Measurements from ENCODE around the gene SLC8A1. TPM values are rescaled to one million over a fixed set of nuclear protein-coding genes. Genes with fewer than 3 reads are reported as not detected.

SLC8A1 gene
- total and polyA plus RNA-seq, 10 of the 15 experiments (the other 5 are each of a cell fraction or from before 2014, with no cell fraction given) = under 0.01 to 1.2 (median 0.01) TPM; not detected in 3

GRCh38 chr2:40431600-40431955, 20.3 kb downstream of the SLC8A1 start:
- ChIA-PET RAD21 (ENCODE audit: unreplicated experiment) (no interaction called here), POLR2A (no interaction called here), CTCF (interaction anchor here (0.7 kb wide), 1 partner anchor 16 kb away, joined by 3 read pairs; no protein-coding TSS in a partner anchor), SMC1A (ENCODE audit: uncharacterized antibody, unreplicated experiment) (interaction anchor here (1.6 kb wide), 1 partner anchor 121 kb away, joined by 4 read pairs; no protein-coding TSS in a partner anchor)
- Histone ChIP-seq H3K4me2 (ENCODE audit: control insufficient read depth, insufficient read depth) (no peak overlapping the region), H2AFZ (ENCODE audit: control insufficient read depth, low read depth, low read length) (no peak overlapping the region), H3K27me3 (replicated peaks in 1 of 2; ENCODE audit: control insufficient read depth in 2 of 2, insufficient read depth in 2 of 2, low read length in 1 of 2) (no peaks in the 10 kb centered on the region; a peak in 1 of 4 replicates), H3K9me3 (replicated peaks; ENCODE audit: control insufficient read depth, insufficient read depth, low read length) (no peaks in the 10 kb centered on the region), H3K4me1 (ENCODE audit: control insufficient read depth, insufficient read depth, low read length) (no peaks in the 10 kb centered on the region), H3K36me3 (ENCODE audit: control insufficient read depth in 2 of 2, insufficient read depth in 2 of 2, low read length in 1 of 2) (no peaks in the 10 kb centered on the region), H3K4me3 (no peak overlapping the region), H3K79me2 (ENCODE audit: control insufficient read depth, insufficient read depth, low read length) (no peaks in the 10 kb centered on the region), H4K20me1 (ENCODE audit: control insufficient read depth, insufficient read depth) (no peaks in the 10 kb centered on the region), H3K9ac (ENCODE audit: control insufficient read depth, insufficient read depth, low read length) (no peak overlapping the region), H3K27ac (ENCODE audit: control insufficient read depth, insufficient read depth) (no peak overlapping the region)
- 0% methylated on average over 3 of the region's 3 CpGs for WGBS (ENCODE audit: insufficient coverage, insufficient replicate concordance, low lambda C conversion rate, missing lambda C conversion rate)
- DNase-seq (ENCODE audit: low read depth, low spot score) (no peak), FAIRE-seq (no peak), ATAC-seq (no peak)
- no TSS peak for BruUV-seq (replicated peaks)
- TF ChIP-seq SPI1 (IDR thresholded peaks at IDR 0.05; ENCODE audit: borderline replicate concordance, insufficient read depth, low read depth, low read length) (peak; percentile 37; the same call in 1 of the 2 replicates), NR2F1 (conservative IDR thresholded peaks at IDR 0.05) (no peak), ATF2 (IDR thresholded peaks at IDR 0.05; ENCODE audit: low read length) (no peak), FOXM1 (IDR thresholded peaks at IDR 0.05; ENCODE audit: low read depth, low read length) (no peak)
- intact Hi-C loops (cut with micrococcal nuclease; ENCODE audit: unreplicated experiment) = no loop called here
- in situ Hi-C loops (cut with MboI) = no loop called here

DNA sequence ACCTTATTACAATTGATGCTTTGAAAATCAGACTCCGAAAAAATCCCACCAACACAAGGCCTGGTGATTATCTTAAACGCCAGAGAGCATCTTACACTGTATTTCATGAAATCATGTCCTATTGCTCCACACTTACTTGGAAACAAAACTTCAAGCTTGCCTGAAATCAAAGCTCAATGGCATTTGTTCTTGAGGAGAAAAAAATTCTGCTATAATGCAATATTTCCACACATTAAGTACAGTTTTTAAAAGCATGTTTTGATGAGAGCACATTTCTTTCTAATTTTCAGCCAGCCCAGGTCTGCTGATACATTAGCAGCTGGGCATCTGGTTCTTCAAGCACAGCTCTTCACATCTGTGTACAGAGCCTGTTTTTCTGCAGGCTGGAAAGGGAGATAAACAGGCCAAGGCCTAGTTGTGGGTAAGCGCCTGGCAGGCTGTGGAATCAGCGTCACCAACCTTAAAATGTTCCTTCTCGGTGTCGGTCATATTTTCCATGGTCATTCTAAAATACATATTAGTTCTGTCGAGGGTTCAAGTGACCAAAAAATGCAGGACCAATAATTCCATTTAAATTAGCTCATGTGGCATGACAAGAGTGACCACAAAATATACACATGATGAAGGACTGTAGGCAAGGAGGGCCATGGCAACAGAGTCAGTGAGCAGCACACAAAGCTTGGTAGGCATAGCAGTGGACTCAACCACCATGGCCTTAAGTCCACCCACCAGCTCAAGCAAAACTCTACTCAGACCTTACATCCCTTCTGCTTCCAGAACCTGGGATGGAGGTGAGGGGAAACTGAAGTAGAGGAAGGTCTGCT, 20.9 kb downstream of the SLC8A1 start:
- no peak overlapping the region for H3K9ac ChIP-seq (ENCODE audit: control insufficient read depth, insufficient read depth, low read length)
- RAD21 ChIA-PET (ENCODE audit: unreplicated experiment) = no interaction called here
- H3K27me3 ChIP-seq (replicated peaks in 1 of 2; ENCODE audit: control insufficient read depth in 2 of 2, insufficient read depth in 2 of 2, low read length in 1 of 2) = no peaks in the 10 kb centered on the region; a peak in 1 of 4 replicates
- CTCF ChIA-PET = no interaction called here
- H3K36me3 ChIP-seq (ENCODE audit: control insufficient read depth in 2 of 2, insufficient read depth in 2 of 2, low read length in 1 of 2) = no peaks in the 10 kb centered on the region
- no peak for FAIRE-seq
- no peaks in the 10 kb centered on the region for H3K9me3 ChIP-seq (replicated peaks; ENCODE audit: control insufficient read depth, insufficient read depth, low read length)
- no peak overlapping the region for H3K27ac ChIP-seq (ENCODE audit: control insufficient read depth, insufficient read depth)
- 46% methylated on average over 7 of the region's 7 CpGs for WGBS (ENCODE audit: insufficient coverage, insufficient replicate concordance, low lambda C conversion rate, missing lambda C conversion rate)
- no peaks in the 10 kb centered on the region for H3K4me1 ChIP-seq (ENCODE audit: control insufficient read depth, insufficient read depth, low read length)
- no TSS peak for BruUV-seq (replicated peaks)
- TF ChIP-seq ZNF24 (IDR thresholded peaks at IDR 0.05) (no peak), IKZF1 (conservative IDR thresholded peaks at IDR 0.05) (no peak)
- H2AFZ ChIP-seq (ENCODE audit: control insufficient read depth, low read depth, low read length) = no peak overlapping the region
- no peak overlapping the region for H3K4me2 ChIP-seq (ENCODE audit: control insufficient read depth, insufficient read depth)
- H3K4me3 ChIP-seq = no peak overlapping the region
- ATAC-seq = no peak
- SMC1A ChIA-PET (ENCODE audit: uncharacterized antibody, unreplicated experiment) = interaction anchor here (1.6 kb wide), 1 partner anchor 122 kb away, joined by 4 read pairs; no protein-coding TSS in a partner anchor
- POLR2A ChIA-PET = no interaction called here
- H3K79me2 ChIP-seq (ENCODE audit: control insufficient read depth, insufficient read depth, low read length) = no peaks in the 10 kb centered on the region
- DNase-seq (ENCODE audit: low read depth, low spot score) = no peak
- H4K20me1 ChIP-seq (ENCODE audit: control insufficient read depth, insufficient read depth) = no peaks in the 10 kb centered on the region
- in situ Hi-C loops (cut with MboI) = no loop called here
- intact Hi-C loops (cut with micrococcal nuclease; ENCODE audit: unreplicated experiment) = no loop called here

Measured in GM12878 (cell line).